GM06990 (cell line): ENCODE results near the gene RAI14.

Experiments
- DNase-seq: peaks from one replicate; pipeline ENCODE4 v3.0.0-alpha.2; 2011; ENCODE audit not compliant: insufficient read length; ENCODE audit errors: extremely low read depth
- H3K27me3 ChIP-seq: replicated peaks from 2 replicates; pipeline ENCODE4 v1.6.0; 2011; ENCODE audit warnings: low read length; ENCODE audit not compliant: control insufficient read depth, insufficient read depth
- H3K36me3 ChIP-seq: 2 replicates; pipeline ENCODE4 v1.5.1; 2011; ENCODE audit warnings: low read length; ENCODE audit not compliant: control insufficient read depth, insufficient read depth
- H3K4me3 ChIP-seq: replicated peaks from 2 replicates; pipeline ENCODE4 v1.5.1; 2011; ENCODE audit warnings: low read depth, mild to moderate bottlenecking, control low read depth, low read length
- TF ChIP-seq, protein P1 (sequence below): IDR thresholded peaks from 2 replicates; pipeline ENCODE4 v1.5.1; 2011; ENCODE audit warnings: low read length, control low read depth, mild to moderate bottlenecking, inconsistent platforms; ENCODE audit not compliant: insufficient read depth, poor library complexity, severe bottlenecking

RAI14 gene

GRCh38 chr5:34692786-34693185 lies 36.7 kb downstream of the RAI14 start:
- no peak for DNase-seq

DNA sequence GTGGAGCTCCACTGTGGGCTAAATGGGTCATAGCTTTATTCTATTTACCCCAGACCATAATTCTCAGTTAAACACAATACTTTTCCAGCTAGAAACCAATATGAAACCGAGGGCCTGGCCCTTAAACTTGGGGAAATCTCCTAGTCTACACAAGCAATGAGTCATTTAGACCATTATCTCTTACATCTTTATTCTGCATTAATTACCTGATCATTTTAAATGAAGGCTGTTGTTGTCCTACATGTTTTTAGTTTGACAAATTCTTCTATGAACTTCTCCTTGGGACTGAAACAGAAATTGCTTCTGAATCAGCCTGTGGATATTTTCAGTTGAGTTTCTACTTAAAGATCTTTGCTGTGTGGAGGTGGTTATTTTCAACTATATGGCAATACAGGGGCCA lies 37.9 kb downstream of the RAI14 start:
- Histone ChIP-seq H3K4me3 (no peak overlapping the region), H3K27me3 (no peaks in the 10 kb centered on the region), H3K36me3 (no peaks in the 10 kb centered on the region)
- DNase-seq: no peak
- TF ChIP-seq, protein P1, sequence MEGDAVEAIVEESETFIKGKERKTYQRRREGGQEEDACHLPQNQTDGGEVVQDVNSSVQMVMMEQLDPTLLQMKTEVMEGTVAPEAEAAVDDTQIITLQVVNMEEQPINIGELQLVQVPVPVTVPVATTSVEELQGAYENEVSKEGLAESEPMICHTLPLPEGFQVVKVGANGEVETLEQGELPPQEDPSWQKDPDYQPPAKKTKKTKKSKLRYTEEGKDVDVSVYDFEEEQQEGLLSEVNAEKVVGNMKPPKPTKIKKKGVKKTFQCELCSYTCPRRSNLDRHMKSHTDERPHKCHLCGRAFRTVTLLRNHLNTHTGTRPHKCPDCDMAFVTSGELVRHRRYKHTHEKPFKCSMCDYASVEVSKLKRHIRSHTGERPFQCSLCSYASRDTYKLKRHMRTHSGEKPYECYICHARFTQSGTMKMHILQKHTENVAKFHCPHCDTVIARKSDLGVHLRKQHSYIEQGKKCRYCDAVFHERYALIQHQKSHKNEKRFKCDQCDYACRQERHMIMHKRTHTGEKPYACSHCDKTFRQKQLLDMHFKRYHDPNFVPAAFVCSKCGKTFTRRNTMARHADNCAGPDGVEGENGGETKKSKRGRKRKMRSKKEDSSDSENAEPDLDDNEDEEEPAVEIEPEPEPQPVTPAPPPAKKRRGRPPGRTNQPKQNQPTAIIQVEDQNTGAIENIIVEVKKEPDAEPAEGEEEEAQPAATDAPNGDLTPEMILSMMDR: no peak

More at GRCh38 chr5:34692786-34693185, 36.7 kb downstream of the RAI14 start:
- Histone ChIP-seq H3K27me3 (no peaks in the 10 kb centered on the region), H3K4me3 (no peak overlapping the region), H3K36me3 (no peaks in the 10 kb centered on the region)
- TF ChIP-seq, protein P1: no peak

GRCh38 chr5:34694685-34695084 lies 38.6 kb downstream of the RAI14 start:
- H3K27me3 ChIP-seq: no peaks in the 10 kb centered on the region
- DNase-seq: no peak
- H3K36me3 ChIP-seq: no peaks in the 10 kb centered on the region
- H3K4me3 ChIP-seq: no peak overlapping the region
- TF ChIP-seq, protein P1: no peak

- Histone ChIP-seq H3K27me3 (no peaks in the 10 kb centered on the region), H3K4me3 (no peak overlapping the region), H3K36me3 (no peaks in the 10 kb centered on the region)
- peak; percentile 24 for DNase-seq
- TF ChIP-seq, protein P1: no peak
These were observed 39.3 kb downstream of the RAI14 start for GRCh38 chr5:34695275-34696027.

GRCh38 chr5:34697308-34698108 lies 41.4 kb downstream of the RAI14 start:
- H3K4me3 ChIP-seq: no peak overlapping the region
- no peaks in the 10 kb centered on the region for H3K36me3 ChIP-seq
- no peaks in the 10 kb centered on the region for H3K27me3 ChIP-seq
- TF ChIP-seq, protein P1: no peak
- DNase-seq: no peak
